Heart left ventricle (tissue), 13 donors: Measurements from ENCODE around the gene IGSF10.

ENCODE experiments used
- CTCF ChIP-seq, 12 donors: fragments of 200-600 bp; sonication (generic) in 4 of 12; IDR thresholded peaks; one replicate each; pipeline versions ENCODE4 v1.5.0 to v1.8.0; 2018 to 2022; ENCODE audit warnings: antibody characterized with exemption in 12 of 12, mild to moderate bottlenecking in 5 of 12
- POLR2A ChIP-seq, 2 donors: fragments of 450-650 bp; IDR thresholded peaks; one replicate each; pipeline ENCODE4 v1.6.1; 2017; ENCODE audit warnings: antibody characterized with exemption in 2 of 2, mild to moderate bottlenecking in 2 of 2, moderate library complexity in 2 of 2
- donor health status: ischemic (EF 13 %, LVEDD 7.1; RV severe dilation, severe dysfunction).
- donor health status: DM: no; HTN: yes; CAD: no.
- donor health status: DM: no; HTN: no; CAD: no.
- donor health status: ischemic (EF 25% LVEDD 6.9; RV normal size, moderate dysfunction).
- donor health status: ischemic (EF 25% LVEDD 5.7; RV mildly dilated, moderate dysfunction).
- donor health status: ischemic (EF 35%, LVEDD 5.7; RV mildly dilated, moderate dysfunction).
- donor health status: nonischemic (EF 11% LVEDD 7.7; RV severe dilation, severe dysfunction).
- donor health status: DM: yes; HTN: yes; CAD: no.
- donor health status: PGD.
- donor health status: ischemic (EF 29% LVEDD 5.4; RV normal size, mild dysfunction).
- donor health status: nonischemic (EF 23%, LVEDD 6.1; RV moderate dilation, normal function).

GRCh38 chr3:151421938-151422337 is 38.9 kb downstream of the IGSF10 start:
- TF ChIP-seq CTCF (IDR thresholded peaks at IDR 0.05), result no peak
- no peak for TF ChIP-seq POLR2A (IDR thresholded peaks at IDR 0.05)
